Middle frontal gyrus (tissue), 1 donor: ENCODE measurements around the gene SLC45A3.
A peak's percentile ranks its signal among the peaks of the same experiment; 100 is the strongest.
"Not testable (repeated sequence)": the region's sequence is repeated elsewhere in the genome, so short reads cannot be mapped to it uniquely, and the experiment has no call there.

Experiments used
- DNase-seq: peaks from one replicate; pipeline ENCODE4 v3.0.0-alpha.2; 2015; ENCODE audit warnings: low spot score; ENCODE audit errors: extremely low spot score

Gene SLC45A3, protein sequence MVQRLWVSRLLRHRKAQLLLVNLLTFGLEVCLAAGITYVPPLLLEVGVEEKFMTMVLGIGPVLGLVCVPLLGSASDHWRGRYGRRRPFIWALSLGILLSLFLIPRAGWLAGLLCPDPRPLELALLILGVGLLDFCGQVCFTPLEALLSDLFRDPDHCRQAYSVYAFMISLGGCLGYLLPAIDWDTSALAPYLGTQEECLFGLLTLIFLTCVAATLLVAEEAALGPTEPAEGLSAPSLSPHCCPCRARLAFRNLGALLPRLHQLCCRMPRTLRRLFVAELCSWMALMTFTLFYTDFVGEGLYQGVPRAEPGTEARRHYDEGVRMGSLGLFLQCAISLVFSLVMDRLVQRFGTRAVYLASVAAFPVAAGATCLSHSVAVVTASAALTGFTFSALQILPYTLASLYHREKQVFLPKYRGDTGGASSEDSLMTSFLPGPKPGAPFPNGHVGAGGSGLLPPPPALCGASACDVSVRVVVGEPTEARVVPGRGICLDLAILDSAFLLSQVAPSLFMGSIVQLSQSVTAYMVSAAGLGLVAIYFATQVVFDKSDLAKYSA

DNA sequence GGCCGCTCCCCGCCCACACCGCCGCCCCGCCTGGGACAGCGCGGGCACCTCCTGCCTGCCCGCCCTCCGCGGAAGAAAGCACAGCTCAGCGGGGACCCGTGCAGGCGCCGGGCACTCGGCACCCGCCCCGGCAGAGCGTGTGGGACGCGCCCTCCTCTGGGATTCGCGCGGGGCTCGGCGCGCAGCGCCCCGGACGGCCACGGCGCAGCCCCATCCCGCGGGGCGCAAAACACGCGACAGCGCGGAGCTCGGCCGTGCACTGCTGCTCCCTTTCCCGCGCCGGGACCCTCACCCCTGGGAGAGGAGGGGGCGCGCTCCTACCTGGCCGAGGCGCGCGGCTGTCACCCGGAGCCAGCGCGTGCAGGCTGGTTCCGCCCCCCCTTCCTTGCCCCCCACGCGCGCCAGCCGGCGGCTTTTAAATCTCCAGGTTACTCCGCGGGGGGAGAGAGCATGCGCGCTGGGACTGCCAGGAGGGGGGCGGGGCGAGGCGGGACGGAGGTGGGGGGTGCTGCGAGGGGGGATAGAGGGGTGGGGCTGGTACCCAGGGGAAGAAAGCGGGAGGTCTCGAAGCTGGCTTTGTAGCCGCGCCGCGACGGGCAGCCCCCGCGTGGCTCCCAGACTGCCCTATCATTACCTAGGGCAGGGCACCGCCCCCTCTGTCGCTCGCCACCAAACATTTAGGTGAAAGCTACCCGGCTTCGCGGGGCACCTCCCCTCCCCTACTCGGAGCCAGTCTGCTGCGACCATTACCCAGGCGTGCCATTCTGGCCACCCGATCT is at the start of gene SLC45A3:
Gene SLC45A3, minus strand, starts transcription at position 437 of the 779 bp plus-strand sequence. CDS start 15,853 bp downstream, outside the sequence.
- DNase-seq: no peak

DNA sequence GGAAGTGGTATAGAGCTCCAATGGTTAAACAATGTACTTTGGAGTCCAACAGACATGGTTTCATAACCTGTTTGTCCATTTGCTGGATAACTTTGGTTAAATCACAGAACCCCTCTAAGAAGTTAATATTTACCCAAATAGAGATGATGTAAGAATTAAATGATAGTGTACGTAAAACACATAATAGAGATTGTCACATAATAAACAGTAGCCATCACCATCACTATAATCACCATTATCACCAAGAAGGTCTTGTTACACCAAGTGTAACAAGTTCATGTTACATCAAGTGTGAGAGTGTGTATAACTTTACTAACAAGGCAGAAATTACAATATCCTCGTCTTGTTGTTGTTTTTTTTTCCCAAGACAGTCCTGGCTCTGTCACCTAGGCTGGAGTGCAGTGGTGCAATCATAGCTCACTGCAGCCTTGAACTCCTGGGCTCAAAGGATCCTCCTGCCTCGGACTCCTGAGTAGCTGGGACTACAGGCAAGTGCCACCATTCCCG is 46.4 kb upstream of the SLC45A3 start:
- DNase-seq: no peak

DNA sequence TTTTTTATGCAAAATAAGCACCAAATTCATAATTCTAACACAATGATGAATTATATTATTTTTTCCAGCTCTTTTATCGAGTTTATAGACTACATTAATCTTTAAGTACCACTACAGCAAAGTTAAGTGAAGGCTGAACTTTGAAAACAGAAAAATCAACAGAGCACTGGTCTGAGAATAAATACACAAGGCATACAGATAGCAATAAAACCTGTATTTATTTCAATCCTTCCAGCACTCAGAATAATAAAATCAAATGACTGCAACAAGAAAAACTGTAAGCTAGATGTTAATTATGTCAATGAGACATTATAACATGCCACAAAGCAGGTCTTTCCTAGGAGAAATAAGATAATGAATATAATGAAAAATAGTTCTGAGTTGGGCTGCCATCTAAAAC is 45.2 kb upstream of the SLC45A3 start:
- DNase-seq: no peak

DNA sequence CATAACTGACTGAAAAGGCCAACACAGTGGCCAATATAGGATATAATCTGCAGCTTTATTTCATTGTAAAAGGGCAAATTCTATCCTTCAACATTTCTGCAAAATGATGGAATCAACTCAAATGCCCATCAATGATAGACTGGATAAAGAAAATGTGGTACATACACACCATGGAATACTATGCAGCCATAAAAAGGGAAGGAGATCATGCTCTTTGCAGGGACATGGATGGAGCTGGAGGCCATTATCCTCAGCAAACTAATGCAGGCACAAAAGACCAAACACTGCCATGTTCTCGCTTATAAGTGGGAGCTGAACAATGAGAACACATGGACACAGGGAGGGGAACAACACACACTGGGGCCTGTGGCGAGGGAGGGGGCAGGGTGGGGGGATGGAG is 40.4 kb upstream of the SLC45A3 start:
- DNase-seq: not testable (repeated sequence)

DNA sequence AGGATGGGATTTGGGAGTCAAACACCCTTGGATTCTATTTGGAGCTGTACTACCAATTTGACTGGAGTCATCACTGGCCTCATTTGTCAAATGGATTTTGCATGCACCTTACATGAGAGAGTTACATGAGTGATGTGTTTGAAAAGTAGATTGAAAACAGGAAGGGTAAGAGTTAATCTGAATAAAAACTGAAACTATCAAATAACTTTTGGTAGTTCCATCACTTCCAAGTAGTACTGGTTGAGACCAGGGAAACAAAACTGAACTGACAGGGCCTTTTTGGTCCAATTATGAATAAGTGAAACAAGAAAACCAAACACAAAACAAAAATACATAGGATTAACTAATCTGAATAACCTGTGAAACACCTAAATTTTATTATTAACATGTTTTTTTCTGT is 39.5 kb upstream of the SLC45A3 start:
- DNase-seq: no peak

DNA sequence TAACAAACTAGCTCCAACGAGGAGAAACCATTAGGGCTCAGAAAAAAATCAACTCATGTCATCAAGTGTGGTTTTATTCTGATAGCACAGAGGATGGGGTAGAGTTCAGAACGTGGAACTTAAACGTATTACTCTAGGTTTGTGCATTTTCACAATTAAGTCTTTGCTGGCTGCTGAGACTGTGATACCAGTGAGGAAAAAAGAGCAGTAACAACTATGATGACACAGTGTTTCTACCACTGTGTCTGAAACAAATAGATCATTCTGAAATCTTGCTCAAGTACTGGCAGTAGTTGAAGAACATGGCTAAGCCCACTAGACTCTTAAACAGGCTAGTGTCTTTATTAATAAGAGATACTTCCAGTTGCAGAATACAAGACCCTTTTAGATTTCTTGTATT is 38.7 kb upstream of the SLC45A3 start:
- no peak for DNase-seq

DNA sequence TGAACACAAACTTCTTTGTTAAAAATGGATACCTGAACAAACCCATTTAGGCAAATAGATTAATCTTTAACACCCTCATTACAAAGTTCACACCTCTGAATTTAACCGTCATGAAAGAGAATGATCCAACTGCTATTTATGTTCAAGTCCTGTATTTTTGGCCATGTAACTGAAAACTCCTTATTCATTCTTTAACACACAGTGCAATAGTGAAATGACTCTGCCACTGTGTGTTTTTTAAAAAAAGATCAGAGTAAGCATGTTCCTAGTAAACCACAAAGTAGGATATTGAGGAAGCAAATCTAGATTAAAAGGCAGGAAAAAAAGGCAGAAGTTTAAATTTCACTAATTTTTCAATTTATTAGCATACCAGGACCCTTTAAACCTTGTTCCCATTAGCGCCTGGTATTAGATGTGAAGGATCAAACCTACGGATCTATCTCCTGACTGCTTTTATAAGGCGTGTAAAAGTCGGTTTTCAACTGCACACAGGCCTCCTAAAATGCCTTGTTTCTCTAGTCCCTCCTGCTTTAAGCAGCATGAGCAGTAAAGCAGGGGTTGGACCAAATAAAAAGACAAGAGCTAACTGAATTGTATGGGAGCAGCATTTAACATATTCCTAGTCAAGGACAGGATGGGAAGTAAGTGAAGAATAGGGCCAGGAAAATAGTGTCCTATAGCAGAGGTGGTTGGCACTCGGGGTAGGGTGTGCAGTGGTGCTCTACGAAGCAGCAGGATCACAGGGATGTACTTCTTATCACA is 36.2 kb upstream of the SLC45A3 start:
- no peak for DNase-seq

DNA sequence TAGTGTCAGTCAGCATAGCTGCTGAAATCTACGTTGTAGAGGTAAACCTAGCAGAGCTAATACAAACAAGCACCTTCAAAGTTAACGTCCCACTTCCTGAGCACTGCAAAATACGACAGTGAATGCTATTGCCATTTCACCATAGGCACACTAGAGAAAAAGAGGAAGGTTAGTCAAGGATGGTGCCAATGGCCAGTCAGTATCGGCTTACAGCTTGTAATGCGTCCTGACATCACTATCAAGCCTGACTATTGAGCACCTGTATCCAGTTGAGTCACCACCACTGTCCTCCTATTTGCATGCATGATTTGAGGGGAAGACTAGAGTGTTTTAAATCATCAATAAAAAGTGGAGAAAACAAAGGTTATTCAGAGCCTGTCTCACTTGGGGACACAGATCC is 35.3 kb upstream of the SLC45A3 start:
- DNase-seq: no peak

DNA sequence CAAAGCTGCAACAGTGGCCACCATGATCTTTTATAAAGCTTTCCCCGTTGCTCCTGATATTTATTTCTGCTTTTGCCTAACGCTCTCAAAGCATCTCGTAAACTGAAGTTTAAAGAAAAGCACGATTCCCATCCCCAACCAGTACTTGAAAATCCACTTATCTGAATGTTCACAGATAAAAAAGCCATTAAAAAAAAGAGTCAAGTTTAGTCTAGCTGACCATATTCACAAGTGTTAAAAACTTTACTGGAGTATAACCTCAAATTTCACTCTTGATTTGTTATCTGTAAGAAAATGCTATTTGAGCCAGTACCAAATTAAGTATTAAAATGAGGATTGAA is 34.6 kb upstream of the SLC45A3 start:
- DNase-seq: no peak

DNA sequence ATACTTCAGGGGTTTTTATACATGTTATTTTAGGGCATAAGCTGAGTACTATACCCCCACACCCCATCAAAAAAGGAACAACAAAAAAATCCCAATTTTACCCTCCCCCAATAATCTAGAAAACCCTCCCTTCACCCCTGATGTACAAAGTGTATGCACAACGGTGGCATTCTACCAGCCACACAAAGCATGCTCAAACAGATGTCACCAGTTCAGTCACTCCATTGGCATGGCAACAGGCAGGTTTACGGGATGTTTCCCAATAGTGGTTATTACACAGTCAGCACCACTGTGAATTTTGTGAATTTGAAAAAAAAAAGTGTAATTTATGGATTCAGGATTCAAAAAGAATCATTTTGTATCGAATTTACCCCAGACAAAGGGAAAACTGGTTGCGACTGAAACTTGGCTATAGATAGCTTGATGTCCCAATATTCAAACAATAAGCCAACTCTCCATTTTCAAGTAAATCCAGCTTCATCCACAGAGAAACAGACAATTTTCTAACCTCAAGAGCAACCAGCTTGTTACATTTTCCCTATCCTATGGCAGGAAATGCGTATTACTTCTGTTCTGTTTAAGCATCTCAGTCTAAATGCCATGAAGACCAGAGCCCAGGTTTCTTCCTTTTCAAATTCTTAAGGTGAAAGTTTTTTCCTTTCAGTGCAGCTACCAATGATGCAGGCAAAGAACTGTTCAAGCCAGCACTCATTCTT is 34.0 kb upstream of the SLC45A3 start:
- no peak for DNase-seq

DNA sequence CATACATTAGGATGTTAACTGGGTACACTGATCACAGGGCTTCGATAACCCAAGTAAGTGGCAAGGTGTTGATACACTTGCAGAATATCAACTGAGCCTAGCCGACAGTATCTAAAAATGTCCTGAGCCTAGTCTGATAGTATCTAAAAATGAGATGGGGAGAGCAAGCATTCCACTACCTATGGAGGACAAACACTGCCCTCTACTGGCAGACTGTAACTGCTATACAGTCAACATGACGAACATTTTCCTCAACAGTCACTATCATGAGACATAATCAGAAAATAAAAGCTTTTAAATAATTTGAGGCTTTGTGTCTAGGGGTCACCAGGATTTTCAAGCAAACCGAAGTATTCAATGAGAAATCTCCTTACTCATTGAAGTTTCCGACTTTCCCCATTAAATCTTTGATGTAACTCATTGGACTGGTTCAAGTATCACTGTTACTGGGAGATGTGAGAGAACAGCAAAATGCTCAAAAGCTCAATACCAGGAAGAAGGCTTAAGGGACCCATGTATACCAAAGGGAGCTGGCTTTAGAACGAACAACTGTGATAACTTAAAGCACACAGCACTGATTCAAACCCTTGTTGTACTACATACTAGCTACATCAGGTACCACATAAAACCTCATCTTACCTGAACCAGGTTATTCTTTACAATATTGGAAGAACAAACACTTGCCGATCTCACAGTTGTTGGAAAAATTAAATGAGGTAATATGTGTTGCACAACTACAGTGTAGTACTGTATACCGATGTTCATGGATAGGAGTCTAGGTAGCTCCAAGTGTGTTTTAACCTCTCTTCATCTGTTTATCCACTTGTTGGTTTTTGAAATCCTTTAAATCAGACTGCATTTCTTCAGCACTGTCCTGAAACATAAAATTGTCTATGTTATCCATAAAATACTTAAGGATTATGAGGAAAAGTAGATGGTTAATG is 31.1 kb upstream of the SLC45A3 start:
- DNase-seq: peak; percentile 42

DNA sequence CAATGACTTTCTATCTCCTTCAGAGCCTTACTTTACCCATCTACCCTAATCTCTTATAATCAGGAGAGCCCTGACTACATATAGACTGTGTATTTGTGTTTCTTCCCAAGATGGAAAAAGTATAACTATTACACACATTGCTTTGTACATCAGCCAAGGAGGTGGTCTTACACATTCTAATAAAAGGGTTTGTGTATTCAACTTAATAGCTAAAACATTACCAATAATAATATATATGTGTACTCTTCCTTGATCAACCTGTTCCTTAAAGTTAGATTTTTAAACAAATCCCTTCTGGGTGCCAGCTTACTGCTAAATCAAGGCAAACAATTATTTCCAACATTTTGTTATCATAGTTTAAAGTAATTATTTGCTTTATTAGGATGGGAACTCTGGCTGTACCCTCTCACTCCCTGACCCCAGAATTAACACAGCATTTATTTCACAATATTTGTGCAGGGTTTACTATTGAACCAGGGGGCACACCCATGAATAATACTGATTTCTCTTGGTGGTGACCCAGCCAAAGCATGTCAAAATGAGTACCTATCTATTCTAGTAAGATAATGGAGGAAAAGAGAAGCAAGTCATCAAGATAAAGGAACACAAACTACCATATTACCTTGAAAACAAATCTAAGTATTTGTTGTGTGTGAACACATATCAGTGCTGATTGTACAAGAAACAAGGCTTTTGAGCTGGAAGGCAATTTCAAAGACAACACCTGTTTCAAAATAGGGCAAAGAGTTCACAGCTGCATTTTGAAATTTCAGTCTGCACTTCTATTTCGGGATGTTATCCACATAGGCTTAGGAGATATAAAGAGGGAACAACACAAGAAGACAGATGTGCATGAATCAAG is 30.1 kb upstream of the SLC45A3 start:
- DNase-seq: no peak

DNA sequence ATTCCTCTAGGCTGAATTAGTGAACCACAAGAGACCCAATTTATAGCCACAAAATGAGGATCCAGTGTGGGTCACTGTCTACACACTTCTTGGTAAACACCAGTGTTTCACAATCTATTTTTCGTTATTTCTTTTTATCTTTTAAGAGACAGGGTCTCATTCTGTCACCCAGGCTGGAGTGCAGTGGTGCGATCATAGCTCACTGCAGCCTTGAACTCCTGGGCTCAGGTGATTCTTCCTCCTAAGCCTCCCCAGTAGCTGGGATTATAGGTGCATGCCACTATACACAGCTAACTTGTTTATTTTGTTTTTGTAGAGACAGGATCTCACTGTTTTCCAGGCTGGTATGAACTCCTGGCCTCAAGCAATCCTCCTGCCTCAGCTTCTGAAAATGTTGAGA is 29.3 kb upstream of the SLC45A3 start:
- DNase-seq: no peak

DNA sequence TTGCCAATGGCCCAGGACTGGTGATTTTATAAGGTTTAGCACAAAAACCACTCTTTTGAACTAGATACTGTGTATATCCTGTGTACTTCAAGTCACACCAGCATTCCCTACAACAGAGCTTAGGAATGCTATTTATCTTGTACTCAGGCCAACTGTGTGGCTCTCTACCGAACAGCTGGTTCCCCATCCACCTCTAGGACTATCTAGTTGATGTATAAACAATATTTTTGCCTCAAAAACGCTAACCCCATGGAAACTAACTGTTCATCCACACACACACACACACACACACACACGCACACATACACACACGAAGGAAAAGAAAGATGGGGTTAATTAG is 28.7 kb upstream of the SLC45A3 start:
- DNase-seq: no peak

DNA sequence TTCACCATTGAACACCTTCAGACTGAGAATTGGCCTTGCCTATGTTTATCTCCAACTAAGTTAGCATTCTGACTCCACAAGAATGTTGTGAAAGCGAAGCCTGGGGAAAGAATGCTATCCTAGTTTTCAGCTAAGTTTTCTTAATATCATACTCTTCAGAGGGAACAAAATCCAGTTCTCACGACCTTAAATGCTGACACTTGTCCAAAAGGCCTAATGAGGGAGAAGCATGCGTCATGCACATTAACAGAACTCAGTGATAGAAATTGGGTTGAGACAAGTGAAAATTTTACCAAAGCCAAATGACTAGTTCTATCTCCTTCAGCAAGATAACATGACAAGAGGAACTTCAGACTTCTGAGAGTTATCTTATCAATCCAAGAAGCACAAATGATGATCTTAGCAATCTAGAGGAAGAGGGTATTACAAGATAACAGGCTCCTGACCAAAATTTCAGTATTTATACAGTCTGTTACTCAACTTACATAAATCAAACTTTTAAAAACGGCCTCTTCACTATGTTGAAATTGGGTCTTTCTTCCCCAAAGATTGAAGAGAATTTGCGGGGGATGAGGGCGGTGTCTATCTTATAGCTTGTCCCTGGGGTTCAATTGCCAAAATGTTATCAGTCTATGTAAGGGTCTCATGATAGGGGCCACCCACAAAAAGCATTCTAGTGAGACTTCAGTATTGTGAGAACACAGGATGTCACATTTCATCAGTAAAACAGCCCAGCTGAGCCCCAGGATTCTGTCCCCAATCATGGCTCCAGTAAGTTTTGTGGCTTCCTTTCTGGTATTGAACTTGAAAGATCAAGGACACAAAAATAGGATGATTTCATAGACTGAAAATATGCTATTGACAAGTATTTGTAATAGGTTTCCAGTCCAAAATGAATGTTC is 26.5 kb upstream of the SLC45A3 start:
- DNase-seq: no peak

DNA sequence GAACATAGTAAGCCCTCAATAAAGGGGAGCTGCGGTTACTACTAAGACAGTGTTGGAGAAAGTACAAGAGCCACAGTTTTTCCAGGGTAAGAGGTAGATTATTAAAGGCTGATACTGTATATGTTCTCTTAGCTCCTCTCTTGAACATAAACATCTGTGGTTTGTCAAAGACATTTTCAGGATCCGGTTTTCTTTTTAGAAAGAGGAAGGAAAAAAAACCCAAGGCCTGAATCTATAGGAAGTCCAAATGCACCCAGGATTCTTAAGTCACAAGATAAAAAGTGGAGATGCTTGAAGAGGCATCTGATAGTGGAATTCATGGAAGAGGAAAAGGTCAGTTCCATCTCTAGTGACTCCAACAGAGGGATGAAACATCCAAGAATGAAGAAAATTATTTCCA is 24.6 kb upstream of the SLC45A3 start:
- no peak for DNase-seq

DNA sequence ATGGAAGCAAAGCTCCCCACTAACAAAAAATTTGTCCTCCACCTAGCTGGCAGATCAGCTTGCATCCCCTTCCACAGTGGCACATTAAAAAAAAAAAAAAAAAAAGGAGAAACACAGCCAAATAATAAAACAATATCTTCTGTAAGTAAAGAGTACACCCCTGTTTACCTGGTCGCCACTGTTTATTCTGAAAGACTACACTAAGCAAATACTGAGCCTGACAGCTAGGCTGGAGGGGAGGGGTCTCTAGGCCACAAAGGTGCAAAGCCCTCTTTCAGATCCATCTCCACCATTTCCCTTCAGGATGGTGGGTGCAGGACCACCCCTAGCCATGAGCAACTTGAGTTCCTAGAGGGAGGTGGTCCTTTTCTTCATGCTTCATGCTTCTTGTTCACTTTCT is 22.8 kb upstream of the SLC45A3 start:
- DNase-seq: no peak

DNA sequence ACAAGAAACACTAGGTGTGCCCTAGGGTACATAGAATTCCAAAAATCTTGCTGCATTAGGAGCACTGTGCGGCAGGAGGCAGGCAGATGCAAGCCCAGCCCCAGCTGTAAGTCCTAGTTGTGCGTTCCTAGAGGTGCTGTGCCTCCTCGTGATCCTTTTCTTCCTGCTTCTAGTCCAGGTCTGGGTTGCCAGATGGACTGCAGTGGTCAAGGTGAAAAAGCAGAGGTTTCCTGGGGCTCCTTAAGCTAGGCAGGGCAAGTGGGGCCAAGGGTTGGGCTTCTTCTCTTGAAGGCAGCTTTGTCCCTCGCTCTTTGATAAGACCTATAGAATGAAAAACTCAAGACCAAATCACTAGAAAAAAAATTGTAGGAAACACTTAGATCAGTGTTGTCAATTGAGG is 21.6 kb upstream of the SLC45A3 start:
- no peak for DNase-seq
